Bronchial epithelial cell (primary cell): ENCODE measurements around the gene ADAMTS4. TPM values are rescaled to one million over a fixed set of nuclear protein-coding genes. Genes with fewer than 3 reads are reported as not detected.
"Not testable (repeated sequence)": the region's sequence is repeated elsewhere in the genome, so short reads cannot be mapped to it uniquely, and the experiment has no call there.

Experiments used
- DNase-seq: peaks from one replicate; pipeline ENCODE4 v3.0.0-alpha.2; 2010; ENCODE audit warnings: low read depth
- FAIRE-seq: peaks from 2 replicates; lab custom pipeline; 2011; peaks lifted over from hg19 to GRCh38; lab: Jason Lieb, UNC
- H3K27me3 ChIP-seq: 2 replicates; pipeline ENCODE4 v1.5.1; 2011; ENCODE audit warnings: low read length; ENCODE audit not compliant: control insufficient read depth, insufficient read depth
- H3K36me3 ChIP-seq: 2 replicates; pipeline ENCODE4 v1.5.1; 2011; ENCODE audit warnings: low read length; ENCODE audit not compliant: control insufficient read depth, insufficient read depth
- H3K4me3 ChIP-seq: 2 replicates; pipeline ENCODE4 v1.5.1; 2011; ENCODE audit warnings: mild to moderate bottlenecking, low read depth, low read length, control low read depth
- CTCF ChIP-seq: IDR thresholded peaks from 2 replicates; pipeline ENCODE4 v1.5.1; 2011; ENCODE audit warnings: mild to moderate bottlenecking, moderate library complexity, low read length, control low read depth, inconsistent platforms; ENCODE audit not compliant: insufficient read depth, severe bottlenecking
- total RNA-seq: library from RNA; depleted of rRNA; stranded (reverse); fragments of >200 nt; gene quantifications from 2 replicates; pipeline ENCODE4 v1.2.1, GENCODE V29; 2014

ADAMTS4 gene
- total RNA-seq, 1 donor from 2014 or later = under 0.01 TPM

GRCh38 chr1:161227196-161227871 lies 28.5 kb upstream of the ADAMTS4 start:
- FAIRE-seq (no peak), DNase-seq (peak; percentile 57)
- TF ChIP-seq CTCF = peak; percentile 82
- H3K36me3 ChIP-seq = peaks cover 11% of the 10 kb centered on the region
- no peak overlapping the region for H3K4me3 ChIP-seq
- H3K27me3 ChIP-seq = no peaks in the 10 kb centered on the region

- no peak for TF ChIP-seq CTCF
- no peak for FAIRE-seq
- DNase-seq = no peak
Observed at GRCh38 chr1:161226759-161227158, 27.9 kb upstream of the ADAMTS4 start.

GRCh38 chr1:161226320-161226711 lies 27.5 kb upstream of the ADAMTS4 start:
- DNase-seq = no peak
- Histone ChIP-seq H3K36me3 (peaks cover 11% of the 10 kb centered on the region), H3K27me3 (no peaks in the 10 kb centered on the region), H3K4me3 (peak overlapping the region; percentile 66)
- TF ChIP-seq CTCF = no peak
- FAIRE-seq = no peak

More at GRCh38 chr1:161226759-161227158, 27.9 kb upstream of the ADAMTS4 start:
- peaks cover 11% of the 10 kb centered on the region for H3K36me3 ChIP-seq
- H3K4me3 ChIP-seq = peak overlapping the region; percentile 66
- no peaks in the 10 kb centered on the region for H3K27me3 ChIP-seq

GRCh38 chr1:161225534-161226319 lies 26.9 kb upstream of the ADAMTS4 start, which contains the start of gene TOMM40L:
Gene TOMM40L, plus strand, starts transcription at chr1:161226060. Its CDS starts 430 bp downstream, at chr1:161226490.
- peak; percentile 56 for TF ChIP-seq CTCF
- H3K36me3 ChIP-seq = peaks cover 11% of the 10 kb centered on the region
- peak within 1 kb of the TSS; percentile 66 for H3K4me3 ChIP-seq
- no peaks in the 10 kb centered on the region for H3K27me3 ChIP-seq
- DNase-seq (peak; percentile 98), FAIRE-seq (no peak)

GRCh38 chr1:161225178-161225533 lies 26.3 kb upstream of the ADAMTS4 start:
- FAIRE-seq = no peak
- no peak for TF ChIP-seq CTCF

GRCh38 chr1:161224695-161225087 lies 25.8 kb upstream of the ADAMTS4 start:
- H3K27me3 ChIP-seq, DNase-seq, H3K4me3 ChIP-seq, FAIRE-seq: not testable (repeated sequence)
- peaks cover 10% of the 10 kb centered on the region for H3K36me3 ChIP-seq

More at GRCh38 chr1:161225178-161225533, 26.3 kb upstream of the ADAMTS4 start:
- DNase-seq = no peak
- Histone ChIP-seq H3K36me3 (peaks cover 11% of the 10 kb centered on the region), H3K4me3 (no peak overlapping the region), H3K27me3 (no peaks in the 10 kb centered on the region)
